Esophagus muscularis mucosa (tissue), 4 donors: Measurements from ENCODE around the gene PHLPP2. TPM values are rescaled to one million over a fixed set of nuclear protein-coding genes. Genes with fewer than 3 reads are reported as not detected.
"Not testable (repeated sequence)": the region's sequence is repeated elsewhere in the genome, so short reads cannot be mapped to it uniquely, and the experiment has no call there.

Source experiments
- DNase-seq: peaks from one replicate; pipeline ENCODE4 v3.0.0-alpha.2; 2017; ENCODE audit errors: extremely low spot score
- H3K27ac ChIP-seq, 4 donors: fragments of 200-600 bp; sonication (generic); replicated peaks in 1 of 4; 1 replicate in 3 of 4; 2 replicates in 1 of 4; pipeline ENCODE4 v1.5.1; 2016 to 2019; ENCODE audit warnings: mild to moderate bottlenecking in 1 of 4
- H3K27me3 ChIP-seq, 4 donors: fragments of 200-600 bp; sonication (generic); one replicate each; pipeline versions ENCODE4 v1.5.1 to v1.6.0; 2016 to 2019
- H3K36me3 ChIP-seq, 4 donors: fragments of 200-600 bp; sonication (generic); one replicate each; pipeline ENCODE4 v1.5.1; 2016 to 2019
- H3K4me1 ChIP-seq, 4 donors: fragments of 200-600 bp; sonication (generic); one replicate each; pipeline ENCODE4 v1.5.1; 2016 to 2019
- H3K4me3 ChIP-seq, 4 donors: fragments of 200-600 bp; sonication (generic); 1 replicate in 2 of 4; 2 replicates in 2 of 4; pipeline ENCODE4 v1.5.1; 2016 to 2019; ENCODE audit warnings: mild to moderate bottlenecking in 4 of 4, moderate library complexity in 1 of 4
- H3K9me3 ChIP-seq, 4 donors: fragments of 200-600 bp; sonication (generic); 1 replicate in 3 of 4; 2 replicates in 1 of 4; pipeline ENCODE4 v1.5.1; 2016 to 2019
- CTCF ChIP-seq, 3 experiments: fragments of 200-600 bp in 2 of 3; fragments of 450-650 bp in 1 of 3; sonication (generic) in 2 of 3; IDR thresholded peaks; one replicate each; pipeline ENCODE4 v1.5.1; 2017 to 2019; ENCODE audit warnings: antibody characterized with exemption in 3 of 3, mild to moderate bottlenecking in 2 of 3, moderate library complexity in 1 of 3
- EP300 ChIP-seq: sonication (generic); formaldehyde crosslinking; IDR thresholded peaks from one replicate; pipeline ENCODE4 v1.6.1; 2017; ENCODE audit warnings: antibody characterized with exemption
- POLR2A ChIP-seq: fragments of 450-650 bp; IDR thresholded peaks from one replicate; pipeline ENCODE4 v1.6.1; 2017; ENCODE audit warnings: antibody characterized with exemption, moderate library complexity, mild to moderate bottlenecking, low read depth
- POLR2AphosphoS5 ChIP-seq, 2 donors: sonication (generic); formaldehyde crosslinking; IDR thresholded peaks; one replicate each; pipeline ENCODE4 v1.6.1; 2017; ENCODE audit warnings: antibody characterized with exemption in 2 of 2
- WGBS: methylation state at CpG from one replicate; pipeline ENCODE4 v1.1.5; 2018; 5-methylcytosine and 5-hydroxymethylcytosine counted together
- intact Hi-C: fragments of 100-400 bp; cut with DNase I; formaldehyde crosslinking; loops from one replicate; pipeline ENCODE4 v1.15.1; 2023
- total RNA-seq, 4 donors: library from RNA; depleted of rRNA; stranded (reverse); fragments of >200 nt; gene quantifications; one replicate each; pipeline versions ENCODE4 v1.1.0 to v1.2.1, GENCODE V29; 2016

Gene PHLPP2
- total RNA-seq, 4 donors from 2014 or later, result 10.4 to 21.1 (median 17.0) TPM

DNA sequence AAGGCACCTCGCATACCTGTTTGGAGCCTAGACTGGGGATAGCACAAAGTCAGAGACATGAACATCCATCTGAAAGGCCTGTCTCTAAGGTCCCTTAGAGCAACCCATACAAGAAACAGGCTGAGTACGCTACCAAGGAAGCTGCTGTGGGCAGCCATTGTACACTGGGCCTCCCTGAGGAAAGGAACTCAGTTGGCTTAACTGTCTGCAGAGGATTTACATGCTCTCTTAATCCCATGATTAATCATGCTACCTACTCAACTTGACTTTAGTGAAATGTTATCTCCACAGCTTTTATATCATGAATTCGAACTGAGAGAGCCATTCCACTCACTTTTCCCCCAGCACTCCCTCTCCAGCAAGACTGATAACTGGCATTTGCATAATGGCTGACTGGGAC is 26.0 kb downstream of the PHLPP2 start:
- WGBS, result 99% methylated on average over 3 of the region's 3 CpGs
- Histone ChIP-seq H3K27ac (no peak overlapping the region), H3K27me3 (no peaks in the 10 kb centered on the region), H3K36me3 (peaks cover 0 to 41% (median 22%) of the 10 kb centered on the region in 4 donors), H3K9me3 (no peaks in the 10 kb centered on the region), H3K4me1 (no peaks in the 10 kb centered on the region), H3K4me3 (no peak overlapping the region)
- DNase-seq, result no peak
- intact Hi-C loops, result no loop called here
- no peak for TF ChIP-seq EP300
- no peak for TF ChIP-seq POLR2AphosphoS5 (IDR thresholded peaks at IDR 0.05)
- TF ChIP-seq POLR2A, result no peak
- TF ChIP-seq CTCF (IDR thresholded peaks at IDR 0.05), result no peak

DNA sequence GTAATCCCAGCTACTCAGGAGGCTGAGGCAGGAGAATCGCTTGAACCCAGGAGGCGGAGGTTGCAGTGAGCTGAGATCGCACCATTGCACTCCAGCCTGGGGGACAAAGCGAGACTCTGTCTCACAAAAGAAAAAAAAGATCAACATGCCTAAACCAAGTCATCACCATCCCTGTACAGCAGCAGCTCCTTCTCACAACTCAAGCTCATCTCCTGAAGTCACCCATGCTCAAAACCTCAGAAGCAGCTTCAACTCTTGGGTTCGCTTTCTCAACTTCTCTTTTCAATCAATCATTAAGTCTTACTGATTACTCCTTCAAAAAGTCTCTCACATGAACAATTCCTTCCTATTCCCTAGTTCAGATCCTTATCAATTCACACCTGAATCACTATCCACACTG is 31.3 kb downstream of the PHLPP2 start:
- DNase-seq, result no peak
- intact Hi-C loops, result no loop called here
- peaks cover 14 to 34% (median 26%) of the 10 kb centered on the region in 4 donors for H3K36me3 ChIP-seq
- H3K4me3 ChIP-seq, result no peak overlapping the region
- H3K27me3 ChIP-seq, result no peaks in the 10 kb centered on the region
- H3K4me1 ChIP-seq, result no peaks in the 10 kb centered on the region
- 98% methylated on average over 5 of the region's 5 CpGs for WGBS
- H3K9me3 ChIP-seq, result no peaks in the 10 kb centered on the region
- no peak for TF ChIP-seq POLR2A
- TF ChIP-seq CTCF (IDR thresholded peaks at IDR 0.05), result no peak
- TF ChIP-seq EP300, result no peak
- no peak for TF ChIP-seq POLR2AphosphoS5 (IDR thresholded peaks at IDR 0.05)
- H3K27ac ChIP-seq, result no peak overlapping the region

DNA sequence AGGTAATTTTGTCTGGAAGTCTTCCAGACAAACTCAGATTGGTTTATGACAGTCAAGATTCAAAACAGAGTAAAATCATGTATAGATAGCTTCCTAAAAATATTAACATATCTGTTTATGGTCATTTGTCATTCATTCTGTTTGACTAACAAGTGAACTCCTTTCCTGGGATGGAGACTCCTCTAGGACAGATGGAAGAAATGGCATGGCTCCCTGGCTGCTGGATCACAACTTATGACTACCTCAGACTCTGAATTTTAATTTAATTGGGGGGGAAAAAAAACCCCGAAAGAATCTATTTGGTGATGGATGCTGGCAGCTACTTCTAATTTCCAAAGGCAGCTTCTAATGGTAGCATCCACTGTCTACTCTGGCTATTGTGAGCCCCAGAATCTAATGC is 34.6 kb downstream of the PHLPP2 start:
- no peaks in the 10 kb centered on the region for H3K27me3 ChIP-seq
- TF ChIP-seq POLR2A (no peak), EP300 (no peak), POLR2AphosphoS5 (IDR thresholded peaks at IDR 0.05) (no peak), CTCF (IDR thresholded peaks at IDR 0.05) (no peak)
- H3K9me3 ChIP-seq, result no peaks in the 10 kb centered on the region
- H3K4me1 ChIP-seq, result no peaks in the 10 kb centered on the region
- DNase-seq, result no peak
- WGBS, result 0% methylated on average over 1 of the region's 1 CpG
- H3K27ac ChIP-seq, result no peak overlapping the region
- no peak overlapping the region for H3K4me3 ChIP-seq
- peaks cover 17 to 60% (median 29%) of the 10 kb centered on the region in 4 donors for H3K36me3 ChIP-seq
- intact Hi-C loops, result no loop called here

DNA sequence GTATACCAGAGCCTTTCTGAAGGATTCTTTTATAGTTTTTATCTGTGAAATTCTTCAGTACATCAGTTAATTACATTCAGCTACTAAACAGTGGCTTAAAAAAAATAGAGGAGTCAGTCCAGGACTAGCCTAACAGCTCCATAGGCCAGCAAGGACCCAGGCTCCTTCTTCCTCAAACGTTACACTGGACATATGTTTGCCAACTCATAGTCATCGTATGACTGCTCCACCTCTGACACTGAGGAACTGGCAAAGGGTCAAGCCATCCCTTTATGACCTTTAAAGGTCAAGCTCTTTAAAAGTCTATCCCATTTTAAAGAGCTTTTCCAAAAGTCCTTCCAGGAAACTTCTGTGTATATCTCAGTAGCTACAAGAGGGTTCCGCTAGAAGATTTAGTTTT is 36.6 kb downstream of the PHLPP2 start:
- WGBS, result 53% methylated on average over 3 of the region's 3 CpGs
- H3K9me3 ChIP-seq, result no peaks in the 10 kb centered on the region
- no peaks in the 10 kb centered on the region for H3K4me1 ChIP-seq
- no peak overlapping the region for H3K4me3 ChIP-seq
- no peaks in the 10 kb centered on the region for H3K27me3 ChIP-seq
- TF ChIP-seq POLR2AphosphoS5 (IDR thresholded peaks at IDR 0.05), result no peak
- no peak for TF ChIP-seq POLR2A
- TF ChIP-seq CTCF (IDR thresholded peaks at IDR 0.05), result no peak
- TF ChIP-seq EP300, result no peak
- DNase-seq, result peak; percentile 45
- H3K27ac ChIP-seq, result no peak overlapping the region
- intact Hi-C loops, result no loop called here
- peaks cover 28 to 80% (median 48%) of the 10 kb centered on the region in 4 donors for H3K36me3 ChIP-seq

- DNase-seq, H3K4me3 ChIP-seq, intact Hi-C loops, H3K4me1 ChIP-seq, H3K27me3 ChIP-seq, H3K9me3 ChIP-seq, H3K27ac ChIP-seq: not testable (repeated sequence)
- WGBS, result over 99% methylated on average over 12 of the region's 12 CpGs
- H3K36me3 ChIP-seq, result peaks cover 29 to 96% (median 56%) of the 10 kb centered on the region in 4 donors
Observed at GRCh38 chr16:71684280-71684679, 40.2 kb downstream of the PHLPP2 start.
